EL (cell line): ENCODE measurements around the gene CORO2B.
"Not testable (repeated sequence)": the region's sequence is repeated elsewhere in the genome, so short reads cannot be mapped to it uniquely, and the experiment has no call there.

Experiments used
- DNase-seq: peaks from one replicate; pipeline ENCODE4 v3.0.0-alpha.2; 2016

The CORO2B gene

DNA sequence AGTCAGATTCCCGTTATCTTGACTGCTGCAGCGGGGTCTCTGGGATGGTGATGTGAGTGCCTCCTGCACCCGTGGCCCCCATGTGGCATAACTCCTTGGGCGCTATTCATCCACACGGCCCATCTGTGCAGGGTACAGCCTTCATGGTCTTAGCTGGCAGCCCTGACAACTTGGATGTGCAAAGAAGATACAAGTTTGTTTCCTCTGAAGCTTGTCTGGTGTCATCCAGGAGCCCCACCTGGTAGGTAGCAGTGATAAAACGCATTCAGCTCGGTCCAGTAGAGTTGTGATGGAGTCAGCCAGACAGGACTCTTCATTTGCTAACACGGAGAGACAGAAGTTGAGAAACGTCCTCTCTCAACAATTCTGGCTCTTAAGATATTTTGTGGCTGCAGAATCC is 53.3 kb downstream of the CORO2B start:
- DNase-seq, result no peak

DNA sequence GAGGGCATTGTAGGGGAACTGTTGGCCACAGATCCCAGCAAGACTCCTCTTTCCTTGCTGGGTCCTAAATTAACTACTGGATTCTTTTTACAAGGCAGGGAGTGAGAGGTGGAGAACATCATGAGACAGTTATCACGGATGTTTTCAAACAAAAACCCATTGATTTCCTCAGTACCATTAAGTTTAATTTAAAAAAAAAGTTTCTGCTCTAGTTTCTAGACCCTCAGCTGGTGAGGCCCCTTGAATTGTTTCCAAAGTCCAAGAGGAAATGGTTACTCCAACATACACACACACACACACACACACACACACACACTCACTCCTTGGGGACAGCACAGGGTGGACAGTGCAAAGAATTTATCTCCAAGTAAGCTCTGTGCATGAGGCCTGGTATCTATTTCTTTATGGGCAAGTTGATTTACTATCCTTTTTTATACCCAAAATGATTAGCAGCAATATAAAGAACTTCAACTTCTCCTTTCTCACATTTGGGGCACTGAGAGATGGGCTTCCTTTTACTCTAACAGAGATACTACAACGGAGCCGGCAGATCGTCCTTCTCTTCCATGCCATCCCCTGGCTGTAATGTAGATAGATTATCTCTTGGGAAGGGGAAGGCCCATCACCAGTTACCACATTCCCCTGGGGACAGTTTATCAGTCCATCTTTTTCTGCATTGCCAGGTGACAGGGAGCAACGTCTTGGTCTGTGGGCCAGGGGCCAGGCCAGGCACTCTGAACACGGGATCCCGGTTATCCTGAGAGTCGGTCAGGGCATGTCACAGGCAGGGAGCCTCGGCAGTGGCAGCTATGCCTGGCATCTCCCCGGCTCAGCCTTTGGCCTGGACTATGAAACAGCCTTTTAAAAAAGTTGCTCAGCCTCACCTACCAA is 54.7 kb downstream of the CORO2B start:
- DNase-seq, result no peak

DNA sequence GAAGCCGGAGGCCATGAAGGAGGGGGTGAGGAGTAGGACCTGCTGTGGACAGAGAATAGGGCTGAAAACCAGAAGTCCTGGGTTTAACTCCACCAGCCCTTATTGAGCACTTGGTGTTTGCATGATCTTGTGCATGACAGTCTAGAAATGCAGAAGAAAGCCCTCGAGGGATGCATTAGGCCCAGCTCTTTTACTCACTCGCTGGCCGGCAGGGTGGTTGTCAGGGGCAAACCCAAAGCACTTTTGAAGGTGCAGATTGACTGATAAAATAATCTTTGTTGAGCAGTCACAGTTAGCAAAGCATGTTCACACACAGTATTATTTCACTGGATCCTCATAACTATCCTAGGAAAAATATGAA is 55.3 kb downstream of the CORO2B start:
- DNase-seq, result no peak

DNA sequence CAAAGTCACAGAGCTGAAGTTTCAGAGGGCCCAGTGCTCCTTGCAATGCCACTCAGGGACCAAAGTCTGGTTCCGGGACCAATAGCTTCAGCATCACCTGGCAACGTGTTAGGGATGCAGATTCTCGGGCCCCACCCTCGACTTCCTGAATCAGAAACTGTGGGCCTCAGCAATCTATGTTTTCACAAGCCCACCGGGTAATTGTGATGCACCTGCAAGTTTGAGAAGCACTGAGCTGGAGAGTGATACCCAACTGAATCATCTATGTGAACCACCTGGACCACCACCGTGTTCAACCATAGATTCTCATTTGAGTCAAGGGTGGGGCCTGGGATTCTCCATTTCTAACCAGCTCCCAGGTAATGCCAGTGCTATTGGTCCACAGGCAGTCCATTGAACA is 55.7 kb downstream of the CORO2B start:
- DNase-seq, result no peak

DNA sequence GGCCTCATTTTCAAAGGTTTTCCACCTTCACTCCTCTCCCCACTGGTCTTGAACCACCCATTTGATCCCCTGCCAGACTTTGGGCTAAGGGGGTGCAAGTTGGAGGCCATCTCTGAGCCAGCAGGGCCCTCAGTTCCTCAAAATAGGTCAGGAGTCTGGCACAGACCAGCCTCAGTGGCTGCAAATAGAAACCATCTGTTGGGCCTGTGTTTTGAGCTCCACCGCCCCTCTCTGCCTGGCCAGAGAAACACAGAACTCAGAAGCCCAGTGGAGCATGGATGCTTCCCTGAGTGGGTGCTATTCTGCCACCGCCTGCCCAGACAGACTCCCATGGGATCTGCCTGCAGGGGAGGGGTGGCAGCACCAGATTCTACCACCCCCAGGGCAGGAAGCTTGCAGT is 56.3 kb downstream of the CORO2B start:
- DNase-seq, result no peak

DNA sequence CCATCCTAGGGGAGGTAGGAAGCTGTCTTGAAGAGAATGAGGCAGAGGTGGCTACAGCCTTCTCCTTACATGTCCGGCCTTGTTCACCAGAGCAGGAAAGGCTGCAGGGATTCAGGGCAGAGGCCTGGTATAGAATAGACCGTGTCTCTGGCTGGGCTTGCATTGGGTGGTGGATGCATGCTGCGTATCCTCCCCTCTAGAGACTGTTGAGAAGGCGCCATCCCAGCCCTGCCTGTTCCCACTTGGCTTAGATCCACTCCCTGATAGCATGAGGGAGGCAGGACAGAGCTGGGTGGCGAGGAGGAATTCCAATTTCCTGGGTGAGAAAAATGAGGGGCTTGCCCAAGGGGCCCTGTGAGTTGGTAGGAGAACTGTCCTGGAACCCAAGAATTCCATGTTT is 57.5 kb downstream of the CORO2B start:
- DNase-seq, result no peak

DNA sequence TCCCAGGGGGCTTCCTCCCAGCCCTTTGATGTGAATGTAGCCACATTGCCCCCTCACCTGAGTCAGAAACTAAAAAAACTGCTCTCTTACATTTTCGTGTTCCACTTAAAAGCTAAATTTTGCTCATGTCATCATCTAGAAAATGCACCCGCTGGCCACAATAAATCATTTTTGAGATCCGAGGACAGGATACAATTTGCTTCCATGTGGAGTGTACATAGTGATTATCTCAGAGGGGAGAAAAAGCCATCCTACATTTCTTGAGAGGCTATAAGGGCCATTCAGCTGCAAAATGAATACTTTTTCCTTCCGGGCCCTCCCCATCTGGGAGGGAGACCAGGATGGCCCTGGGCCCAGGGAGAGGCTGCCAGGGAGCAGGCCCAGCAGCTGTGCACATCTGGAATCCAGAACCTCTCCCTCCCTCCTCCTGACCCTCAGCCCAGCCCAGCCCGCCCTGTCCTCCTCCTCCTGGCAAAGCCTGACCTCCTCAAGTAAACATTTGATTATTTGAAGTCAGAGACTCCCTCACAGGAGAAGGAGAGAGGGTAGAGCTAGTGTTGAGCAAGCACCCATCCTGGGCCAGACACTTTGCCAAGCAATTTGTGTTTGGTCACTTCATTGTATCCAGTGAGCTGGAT is 59.1 kb downstream of the CORO2B start:
- no peak for DNase-seq

DNA sequence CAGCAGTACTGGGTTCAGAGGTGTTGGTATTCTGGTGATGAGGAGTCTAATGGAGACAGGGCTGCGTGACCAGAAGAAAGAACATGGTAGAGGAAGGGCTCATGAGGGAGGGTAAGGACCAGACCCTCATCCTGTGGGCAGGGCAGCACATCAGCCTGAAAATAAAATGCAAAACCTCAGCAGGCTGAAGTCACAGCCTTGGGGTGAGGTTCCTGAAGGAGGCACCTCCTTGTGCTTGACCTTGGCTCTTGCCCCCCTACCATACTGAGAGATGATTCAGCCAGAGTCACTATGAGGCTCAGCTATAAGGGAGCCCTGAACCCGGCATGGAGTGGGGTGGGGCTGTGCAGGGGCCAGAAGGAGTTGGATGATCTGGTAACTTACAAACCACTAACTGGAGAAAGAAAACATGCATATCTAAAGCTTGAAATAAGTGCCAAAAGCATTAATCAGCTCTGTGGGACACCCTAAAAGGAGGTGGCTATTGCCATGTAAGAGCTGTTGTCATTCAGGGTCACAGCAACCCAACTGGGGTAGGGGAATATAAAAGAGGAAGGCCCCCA is 60.2 kb downstream of the CORO2B start:
- peak; percentile 83 for DNase-seq

DNA sequence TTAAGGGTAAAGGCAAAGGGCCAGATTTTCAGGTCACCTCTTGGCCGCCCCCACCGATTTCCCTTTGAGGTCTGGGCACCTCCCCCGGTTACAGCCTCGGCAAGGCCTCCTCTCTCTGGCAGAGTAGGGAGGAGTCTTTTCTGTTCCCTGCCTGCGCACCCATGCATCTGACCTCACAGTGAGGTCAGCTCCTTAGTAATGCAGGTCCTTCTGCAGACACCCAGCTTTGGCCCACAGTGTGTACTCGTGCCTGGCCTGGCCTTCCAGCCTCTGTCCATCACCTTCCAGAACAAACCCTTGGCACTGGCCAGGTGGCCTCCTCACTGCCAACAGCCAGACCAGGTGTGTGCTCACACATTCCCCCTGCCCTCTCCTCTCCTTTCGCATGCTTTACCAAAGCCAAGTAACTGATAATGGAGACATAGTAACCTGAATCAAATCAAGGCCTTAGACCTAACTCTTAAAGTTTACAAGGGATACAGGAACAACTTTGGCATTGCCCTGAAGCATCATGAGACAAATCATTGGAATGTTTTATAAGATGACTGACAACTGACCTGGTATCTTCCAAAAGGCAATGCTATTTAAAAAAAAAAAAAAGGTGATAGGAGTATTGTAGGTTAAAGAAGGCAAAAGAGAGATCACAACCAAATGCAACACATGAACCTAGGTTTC is 61.3 kb downstream of the CORO2B start:
- DNase-seq, result peak; percentile 63

DNA sequence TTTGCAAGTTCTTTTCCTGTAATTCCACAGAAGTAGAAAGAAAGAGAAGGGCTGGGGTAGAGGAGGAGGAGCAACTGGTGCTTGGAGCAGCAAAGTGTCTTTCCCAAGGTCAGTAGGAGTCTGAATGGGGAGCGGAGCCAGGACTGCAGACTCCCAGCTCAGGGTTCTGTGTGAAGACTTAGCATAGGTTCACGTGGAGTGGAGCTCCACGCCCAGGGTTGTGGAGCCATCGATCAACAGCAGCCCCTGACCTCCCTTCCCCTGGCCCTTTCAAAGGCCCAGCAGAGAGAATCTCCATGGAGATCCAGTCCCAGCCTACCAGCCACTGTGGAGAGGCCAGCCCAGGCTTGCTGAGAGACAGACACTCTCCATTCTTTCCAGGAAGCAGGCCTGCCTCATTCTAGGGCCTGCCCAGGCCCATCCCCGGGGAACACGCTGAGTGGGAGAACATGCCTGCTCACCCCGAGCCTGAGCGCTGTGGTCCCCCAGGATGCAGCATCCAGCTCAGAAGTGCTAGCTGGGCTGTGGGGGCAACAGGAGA is 62.1 kb downstream of the CORO2B start:
- no peak for DNase-seq

DNA sequence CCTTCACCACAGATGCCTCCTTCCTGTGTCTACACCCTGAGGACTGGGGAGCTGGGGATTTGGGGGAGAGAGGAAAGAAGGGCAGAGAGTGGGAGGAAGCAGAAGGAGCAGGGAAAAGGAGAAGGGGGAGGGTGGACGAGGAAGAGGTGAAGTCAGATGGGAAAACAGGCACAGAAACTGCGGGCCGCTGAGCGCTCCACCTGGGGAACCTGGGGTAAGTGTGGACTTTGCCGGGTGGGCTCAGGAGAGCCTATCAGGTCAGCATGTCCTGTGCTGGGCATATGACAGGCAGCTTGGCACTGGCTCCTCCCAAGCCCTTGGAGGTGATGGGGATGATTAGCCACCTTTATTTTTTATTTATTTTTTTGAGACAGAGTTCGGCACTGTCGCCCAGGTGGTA is 62.6 kb downstream of the CORO2B start:
- no peak for DNase-seq

DNA sequence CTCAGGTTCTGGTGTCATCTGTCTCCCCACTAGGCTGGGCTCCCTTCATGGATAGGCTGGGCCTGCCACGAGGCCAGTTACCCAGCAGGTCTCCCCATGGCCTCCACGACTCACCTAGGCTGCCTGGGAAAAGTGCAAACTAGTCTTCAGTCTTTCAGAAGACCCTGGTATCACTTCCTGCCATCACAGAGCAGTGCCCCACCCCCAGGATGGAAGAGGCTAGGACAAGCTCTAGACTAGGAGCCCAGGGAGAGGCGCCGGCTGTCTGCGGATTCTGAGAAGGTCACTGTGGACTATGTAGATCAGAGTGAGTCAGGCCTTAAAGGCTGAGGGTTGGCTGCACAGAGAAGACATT is 63.7 kb downstream of the CORO2B start:
- DNase-seq, result no peak

DNA sequence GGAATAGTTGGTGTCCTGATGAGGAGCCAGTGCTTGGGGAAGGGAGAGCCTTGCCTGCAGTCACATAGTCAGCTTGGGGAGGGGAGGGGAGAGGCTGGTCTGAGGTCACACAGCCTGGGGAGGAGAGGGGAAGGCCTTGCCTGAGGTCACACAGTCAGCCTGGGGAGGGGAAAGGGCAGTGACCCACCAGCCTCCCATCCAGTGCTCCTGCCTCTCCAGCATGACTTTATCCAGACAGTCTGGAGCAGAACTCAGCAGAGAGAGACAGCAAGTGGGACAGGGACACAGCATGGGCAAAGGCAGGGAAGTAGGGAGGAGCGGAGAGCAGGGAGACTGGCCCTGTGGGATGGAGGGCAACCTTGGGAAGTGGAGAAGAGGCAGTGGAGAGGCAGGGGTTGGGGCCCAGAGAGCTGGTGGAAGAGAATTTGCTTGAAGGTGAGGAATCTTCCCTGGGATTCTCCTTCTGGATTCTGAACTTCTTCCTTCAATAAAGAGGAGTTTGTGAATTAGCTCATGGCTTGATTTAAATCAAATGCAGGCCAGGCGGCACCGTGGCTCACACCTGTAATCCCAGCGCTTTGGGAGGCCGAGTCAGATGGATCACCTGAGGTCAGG is 64.5 kb downstream of the CORO2B start:
- DNase-seq, result no peak

DNA sequence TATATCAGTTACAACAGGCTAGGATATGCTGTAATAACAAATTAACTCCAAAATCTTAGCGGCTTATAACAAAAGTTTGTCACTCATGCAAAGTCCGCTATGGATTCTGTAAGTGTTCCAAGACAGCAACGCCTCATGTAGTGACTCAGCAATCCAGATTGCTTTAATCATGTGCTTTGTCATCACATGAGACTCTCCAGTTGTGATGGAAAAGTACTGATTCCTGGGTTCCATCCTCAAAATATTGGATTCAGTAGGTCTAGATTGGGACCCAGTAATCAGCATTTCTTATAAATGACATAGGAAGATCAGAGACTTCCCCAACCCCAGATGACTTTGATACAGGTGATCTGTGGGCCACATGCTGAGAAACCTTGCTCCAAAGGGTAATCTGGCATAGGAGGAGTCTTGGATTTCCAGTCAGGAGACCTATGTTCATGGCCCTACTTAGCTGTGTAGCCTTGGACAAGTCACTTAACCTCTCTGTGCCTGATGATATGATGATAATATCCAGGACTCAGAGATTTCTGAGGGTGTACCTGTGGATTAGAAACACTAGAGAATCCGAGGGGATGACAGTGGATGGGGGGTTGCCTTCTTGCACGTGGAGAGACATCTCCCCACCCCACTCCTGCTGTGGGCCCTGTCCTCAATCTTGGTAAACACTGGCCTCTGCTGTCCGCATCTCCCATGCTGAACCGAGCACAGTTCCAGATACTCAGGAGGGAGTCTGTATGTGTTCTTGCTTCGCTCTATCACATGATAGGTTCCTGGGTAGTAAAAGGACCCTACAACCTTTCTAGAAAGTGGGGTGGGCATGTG is 65.5 kb downstream of the CORO2B start:
- peak; percentile 75 for DNase-seq

DNA sequence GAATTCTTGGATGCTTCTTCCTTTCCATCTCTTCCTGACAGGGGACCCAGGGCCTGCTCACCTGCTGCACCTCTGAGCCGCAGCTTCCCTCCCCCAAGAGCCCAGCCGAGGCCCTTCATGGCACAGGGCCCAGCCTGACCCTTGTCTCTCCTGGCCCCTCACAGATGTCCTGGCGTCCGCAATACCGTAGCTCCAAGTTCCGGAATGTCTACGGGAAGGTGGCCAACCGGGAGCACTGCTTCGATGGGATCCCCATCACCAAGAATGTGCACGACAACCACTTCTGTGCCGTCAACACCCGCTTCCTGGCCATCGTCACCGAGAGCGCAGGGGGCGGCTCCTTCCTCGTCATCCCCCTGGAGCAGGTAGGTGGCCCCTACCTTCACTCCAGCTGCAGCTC is 66.2 kb downstream of the CORO2B start:
- DNase-seq, result no peak

DNA sequence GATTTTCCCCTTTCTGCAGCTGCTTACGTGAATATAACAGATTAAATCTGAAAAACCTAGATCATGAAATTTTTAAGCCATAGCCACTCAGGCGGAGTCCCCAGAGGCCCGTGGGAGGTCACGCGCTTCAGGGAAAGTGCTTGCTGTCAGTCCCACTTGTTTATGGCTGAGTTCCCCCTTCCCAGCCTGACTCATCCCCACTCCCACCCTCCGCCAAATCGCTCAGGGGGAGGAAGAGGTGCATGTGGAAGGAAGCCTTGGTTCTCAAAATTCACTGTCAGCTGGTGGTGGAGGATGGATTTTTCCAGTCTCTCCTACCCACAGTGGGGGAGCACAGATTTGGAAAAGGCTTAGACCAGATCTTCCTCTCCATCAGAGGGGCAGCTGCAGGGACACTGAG is 67.4 kb downstream of the CORO2B start:
- no peak for DNase-seq

DNA sequence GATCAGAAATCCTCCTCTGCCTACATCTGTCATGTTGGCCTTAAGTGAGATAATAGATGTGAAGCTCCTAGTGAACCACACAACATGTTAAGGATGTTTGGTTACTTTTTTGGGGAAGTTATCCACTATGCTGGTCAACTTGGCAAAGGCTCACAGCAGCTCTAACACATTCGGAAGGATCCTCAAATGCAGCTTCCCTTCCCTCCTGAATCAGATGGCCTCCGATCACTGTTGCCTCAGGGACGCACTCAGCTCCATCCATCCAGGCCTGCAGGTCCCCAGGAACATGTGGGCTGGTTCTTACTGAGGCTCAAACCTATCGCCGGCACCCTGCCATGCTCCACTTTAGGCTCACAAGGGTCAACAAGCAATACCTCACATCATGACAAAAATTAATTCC is 67.9 kb downstream of the CORO2B start:
- DNase-seq, result no peak

DNA sequence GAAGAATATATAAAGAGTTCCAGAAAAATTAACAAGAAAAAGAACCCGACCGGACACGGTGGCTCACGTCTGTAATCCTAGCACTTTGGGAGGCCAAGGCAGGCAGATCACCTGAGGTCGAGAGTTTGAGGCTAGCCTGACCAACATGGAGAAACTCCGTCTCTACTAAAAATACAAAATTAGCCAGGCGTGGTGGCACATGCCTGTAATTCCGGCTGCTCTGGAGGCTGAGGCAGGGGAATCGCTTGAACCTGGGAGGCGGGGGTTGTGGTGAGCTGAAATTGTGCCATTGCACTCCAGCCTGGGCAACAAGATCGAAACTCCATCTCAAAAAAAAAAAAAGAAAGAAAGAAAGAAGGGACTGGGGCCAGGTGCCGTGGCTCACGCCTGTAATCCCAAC is 68.6 kb downstream of the CORO2B start:
- DNase-seq, result not testable (repeated sequence)

DNA sequence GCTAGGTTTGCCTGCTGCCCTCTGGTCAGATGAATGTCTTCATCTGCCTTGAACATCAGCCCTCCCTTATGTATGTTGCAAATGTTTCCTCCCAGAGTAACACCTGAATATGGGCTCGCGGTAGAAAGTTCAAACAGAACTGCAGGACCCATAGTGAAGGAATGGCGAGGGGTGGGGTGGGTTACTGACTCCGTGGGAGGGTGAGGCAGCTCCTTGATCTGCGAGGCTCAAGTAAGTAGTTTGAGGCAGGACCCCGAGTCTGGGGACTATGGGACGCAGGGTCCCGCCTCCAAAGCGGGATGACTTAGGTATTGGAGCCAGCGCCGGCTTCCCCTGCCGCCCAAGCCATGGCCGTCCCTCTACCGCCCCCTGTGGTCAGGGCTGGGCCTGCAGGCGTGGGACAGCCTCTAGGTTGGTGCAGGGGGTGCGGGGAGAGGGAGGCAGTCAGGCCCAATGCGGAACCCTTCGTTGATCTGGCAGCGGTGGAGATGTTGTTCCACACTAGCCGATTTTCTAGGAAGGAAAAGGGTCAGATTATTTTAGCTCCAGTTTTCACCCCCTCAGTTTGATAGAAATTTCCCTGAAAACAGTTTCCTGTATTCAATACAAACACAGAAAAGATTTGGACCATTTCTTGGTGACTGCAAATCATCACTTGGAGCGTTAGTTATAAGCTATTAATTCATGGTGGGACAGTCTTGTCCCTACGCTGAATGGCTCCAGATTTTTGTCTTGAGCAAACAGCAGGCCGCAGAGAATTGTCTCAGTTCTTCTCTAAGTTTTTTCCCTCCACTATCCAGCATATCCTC is 72.3 kb downstream of the CORO2B start:
- DNase-seq, result no peak

DNA sequence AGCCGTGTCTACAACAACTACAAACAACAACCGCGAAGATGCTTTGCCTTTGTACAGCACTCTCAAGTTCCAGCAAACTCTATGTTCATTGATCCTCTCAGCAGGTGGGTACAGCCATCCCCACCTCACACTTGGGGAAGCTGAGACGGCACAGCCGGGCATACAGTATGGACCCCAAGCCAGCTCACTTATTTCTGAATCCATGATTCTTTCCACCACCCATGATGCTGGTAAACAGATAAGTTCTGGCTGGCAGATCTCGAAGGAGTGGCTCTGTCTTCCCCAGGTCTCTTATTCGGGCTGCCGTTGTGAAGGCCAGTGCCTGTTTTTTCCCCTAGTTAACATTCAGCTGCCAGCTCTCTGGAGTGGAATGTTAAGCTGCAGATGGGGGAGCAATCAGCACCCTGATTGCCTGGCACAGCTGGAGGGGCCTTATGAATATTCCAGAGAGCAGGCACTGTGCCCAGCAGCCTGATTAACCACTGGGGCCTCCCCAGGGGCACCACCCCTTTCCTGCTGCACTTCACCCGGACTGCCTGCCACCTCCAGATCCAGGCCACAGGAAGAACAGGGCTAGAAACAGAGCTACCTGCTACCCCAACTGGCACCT is 73.2 kb downstream of the CORO2B start:
- DNase-seq, result peak; percentile 30
